ENCODE data around the gene EPN1.

GRCh38 chr19:55678121-55678671 lies 3.2 kb downstream of the EPN1 start:
- TF ChIP-seq RAD21 (IDR thresholded peaks at IDR 0.05; ENCODE audit: low read depth): no peak
- no peak for TF ChIP-seq EP300 (IDR thresholded peaks at IDR 0.05; ENCODE audit: borderline replicate concordance)
- no peak for TF ChIP-seq TAF1 (IDR thresholded peaks at IDR 0.05; ENCODE audit: low read depth)
- no peak for TF ChIP-seq EGR1 (IDR thresholded peaks at IDR 0.05)
- no peak for TF ChIP-seq YY1 (IDR thresholded peaks at IDR 0.05; ENCODE audit: low read depth)
- TF ChIP-seq, protein P1, sequence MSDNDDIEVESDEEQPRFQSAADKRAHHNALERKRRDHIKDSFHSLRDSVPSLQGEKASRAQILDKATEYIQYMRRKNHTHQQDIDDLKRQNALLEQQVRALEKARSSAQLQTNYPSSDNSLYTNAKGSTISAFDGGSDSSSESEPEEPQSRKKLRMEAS (IDR thresholded peaks at IDR 0.05): no peak
- no peak for TF ChIP-seq FOXM1 (IDR thresholded peaks at IDR 0.05; ENCODE audit: borderline replicate concordance, low read depth)
- no peak for TF ChIP-seq REST (IDR thresholded peaks at IDR 0.05; ENCODE audit: low read depth)
- TF ChIP-seq, protein P2, sequence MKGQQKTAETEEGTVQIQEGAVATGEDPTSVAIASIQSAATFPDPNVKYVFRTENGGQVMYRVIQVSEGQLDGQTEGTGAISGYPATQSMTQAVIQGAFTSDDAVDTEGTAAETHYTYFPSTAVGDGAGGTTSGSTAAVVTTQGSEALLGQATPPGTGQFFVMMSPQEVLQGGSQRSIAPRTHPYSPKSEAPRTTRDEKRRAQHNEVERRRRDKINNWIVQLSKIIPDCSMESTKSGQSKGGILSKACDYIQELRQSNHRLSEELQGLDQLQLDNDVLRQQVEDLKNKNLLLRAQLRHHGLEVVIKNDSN (IDR thresholded peaks at IDR 0.05): no peak
- no peak for TF ChIP-seq CEBPB (IDR thresholded peaks at IDR 0.05)
- no peak for TF ChIP-seq ZBTB7A (IDR thresholded peaks at IDR 0.05; ENCODE audit: low read depth)
- TF ChIP-seq TCF12 (IDR thresholded peaks at IDR 0.05; ENCODE audit: low read depth): no peak
- no peak for TF ChIP-seq NFIC (IDR thresholded peaks at IDR 0.05)

Measured in Ishikawa (cell line).